Astrocyte (in vitro differentiated cells and primary cell): ENCODE data around the gene ANO7.

Experiments
- EZH2 ChIP-seq: IDR thresholded peaks from 2 replicates; pipeline ENCODE4 v1.6.1; 2012; ENCODE audit warnings: mild to moderate bottlenecking, low read length, inconsistent platforms; ENCODE audit not compliant: insufficient read depth
- TF ChIP-seq, protein P1 (sequence below): IDR thresholded peaks from 2 replicates; pipeline ENCODE4 v1.5.1; 2011; ENCODE audit warnings: low read depth, mild to moderate bottlenecking, inconsistent platforms, low read length, moderate library complexity; ENCODE audit not compliant: insufficient read depth

DNA sequence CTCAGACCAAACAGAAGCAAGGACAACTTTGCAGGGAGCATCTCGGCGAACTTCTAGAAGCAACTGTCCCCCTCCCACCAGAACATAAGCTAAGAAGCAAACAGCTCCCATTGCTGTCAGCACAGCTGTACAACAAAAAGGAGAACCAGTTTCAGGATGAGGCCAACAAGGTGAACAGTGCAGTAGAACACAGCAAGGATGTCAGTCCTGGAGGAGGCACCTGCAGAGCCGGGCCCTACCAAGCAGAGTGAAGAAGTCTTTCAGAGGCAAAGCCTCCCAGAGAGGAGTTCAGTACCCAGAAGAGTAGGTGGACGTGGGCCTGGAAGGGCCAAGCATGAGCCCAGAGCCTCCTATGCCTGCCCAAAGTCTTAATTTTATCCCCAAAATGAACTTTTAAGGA is 40.2 kb upstream of the ANO7 start:
- TF ChIP-seq EZH2, result no peak
- TF ChIP-seq, protein P1, sequence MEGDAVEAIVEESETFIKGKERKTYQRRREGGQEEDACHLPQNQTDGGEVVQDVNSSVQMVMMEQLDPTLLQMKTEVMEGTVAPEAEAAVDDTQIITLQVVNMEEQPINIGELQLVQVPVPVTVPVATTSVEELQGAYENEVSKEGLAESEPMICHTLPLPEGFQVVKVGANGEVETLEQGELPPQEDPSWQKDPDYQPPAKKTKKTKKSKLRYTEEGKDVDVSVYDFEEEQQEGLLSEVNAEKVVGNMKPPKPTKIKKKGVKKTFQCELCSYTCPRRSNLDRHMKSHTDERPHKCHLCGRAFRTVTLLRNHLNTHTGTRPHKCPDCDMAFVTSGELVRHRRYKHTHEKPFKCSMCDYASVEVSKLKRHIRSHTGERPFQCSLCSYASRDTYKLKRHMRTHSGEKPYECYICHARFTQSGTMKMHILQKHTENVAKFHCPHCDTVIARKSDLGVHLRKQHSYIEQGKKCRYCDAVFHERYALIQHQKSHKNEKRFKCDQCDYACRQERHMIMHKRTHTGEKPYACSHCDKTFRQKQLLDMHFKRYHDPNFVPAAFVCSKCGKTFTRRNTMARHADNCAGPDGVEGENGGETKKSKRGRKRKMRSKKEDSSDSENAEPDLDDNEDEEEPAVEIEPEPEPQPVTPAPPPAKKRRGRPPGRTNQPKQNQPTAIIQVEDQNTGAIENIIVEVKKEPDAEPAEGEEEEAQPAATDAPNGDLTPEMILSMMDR, result no peak
